GM19025 (cell line): Measurements from ENCODE around the gene SCT.
"Not testable (repeated sequence)": the region's sequence is repeated elsewhere in the genome, so short reads cannot be mapped to it uniquely, and the experiment has no call there.

ENCODE experiments used
- ATAC-seq: cut with Tn5 transposase; IDR thresholded peaks from one replicate; pipeline ENCODE4 v1.9.1; 2021; ENCODE audit warnings: mild to moderate bottlenecking, low read depth, moderate library complexity; ENCODE audit not compliant: unreplicated experiment

SCT gene

GRCh38 chr11:626475-627307 lies at the start of gene SCT:
Gene SCT, minus strand, starts transcription at chr11:627181. Its CDS starts 38 bp downstream, at chr11:627143.
- ATAC-seq: no peak

GRCh38 chr11:674406-674805 lies 47.4 kb upstream of the SCT start:
- no peak for ATAC-seq

GRCh38 chr11:673866-674265 lies 46.9 kb upstream of the SCT start:
- no peak for ATAC-seq

- ATAC-seq: no peak
Observed at GRCh38 chr11:665704-666281, 38.8 kb upstream of the SCT start.

DNA sequence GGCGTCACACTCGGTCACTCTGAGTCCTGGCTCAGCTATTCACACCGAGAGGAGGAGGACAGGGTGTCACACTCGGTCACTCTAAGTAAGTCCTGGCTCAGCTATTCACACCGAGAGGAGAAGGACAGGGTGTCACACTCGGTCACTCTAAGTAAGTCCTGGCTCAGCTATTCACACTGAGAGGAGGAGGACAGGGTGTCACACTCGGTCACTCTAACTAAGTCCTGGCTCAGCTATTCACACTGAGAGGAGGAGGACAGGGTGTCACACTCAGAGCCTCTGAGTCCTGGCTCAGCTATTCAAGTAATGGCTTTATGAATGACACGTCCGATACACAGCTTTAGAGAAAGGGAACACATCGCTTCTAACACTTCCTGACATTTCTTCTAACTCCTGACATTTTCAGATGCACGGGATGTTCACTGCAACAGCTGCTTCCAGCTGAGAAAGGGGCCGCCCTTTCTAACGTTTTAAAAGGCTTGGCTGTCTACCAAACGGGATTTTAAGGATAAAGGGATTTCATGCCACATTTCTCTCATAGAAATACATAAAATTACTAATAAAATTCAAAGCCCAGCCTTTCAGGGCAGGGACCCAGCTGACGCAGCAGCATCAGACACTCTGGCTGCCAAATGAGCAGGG lies 38.2 kb upstream of the SCT start:
- ATAC-seq: no peak

DNA sequence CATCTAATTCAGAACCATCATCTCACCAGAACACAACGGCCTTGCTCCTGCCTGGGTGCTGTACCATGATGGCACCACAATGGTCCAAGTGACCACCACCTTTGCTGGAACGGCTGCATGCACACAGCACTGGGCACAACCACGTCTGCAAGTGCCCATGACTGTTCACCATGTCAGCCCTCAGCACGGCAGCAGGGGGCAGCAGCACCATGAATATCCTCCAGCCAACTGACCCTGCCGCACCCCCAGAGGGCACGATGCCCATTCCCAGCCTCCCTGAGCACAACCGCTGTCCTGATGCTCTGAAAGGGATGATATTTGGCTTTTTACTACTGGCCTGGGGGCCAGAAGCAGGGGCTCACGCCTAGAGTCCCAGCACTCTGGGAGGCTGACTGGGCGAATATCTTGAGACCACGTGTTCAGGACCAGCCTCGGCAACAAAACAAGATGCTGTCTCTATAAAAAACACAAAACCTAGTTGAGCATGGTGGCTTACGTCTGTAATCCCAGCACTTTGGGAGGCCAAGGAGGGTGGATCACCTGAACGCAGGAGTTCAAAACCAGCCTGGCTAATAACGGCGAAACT lies 35.8 kb upstream of the SCT start:
- ATAC-seq: no peak

DNA sequence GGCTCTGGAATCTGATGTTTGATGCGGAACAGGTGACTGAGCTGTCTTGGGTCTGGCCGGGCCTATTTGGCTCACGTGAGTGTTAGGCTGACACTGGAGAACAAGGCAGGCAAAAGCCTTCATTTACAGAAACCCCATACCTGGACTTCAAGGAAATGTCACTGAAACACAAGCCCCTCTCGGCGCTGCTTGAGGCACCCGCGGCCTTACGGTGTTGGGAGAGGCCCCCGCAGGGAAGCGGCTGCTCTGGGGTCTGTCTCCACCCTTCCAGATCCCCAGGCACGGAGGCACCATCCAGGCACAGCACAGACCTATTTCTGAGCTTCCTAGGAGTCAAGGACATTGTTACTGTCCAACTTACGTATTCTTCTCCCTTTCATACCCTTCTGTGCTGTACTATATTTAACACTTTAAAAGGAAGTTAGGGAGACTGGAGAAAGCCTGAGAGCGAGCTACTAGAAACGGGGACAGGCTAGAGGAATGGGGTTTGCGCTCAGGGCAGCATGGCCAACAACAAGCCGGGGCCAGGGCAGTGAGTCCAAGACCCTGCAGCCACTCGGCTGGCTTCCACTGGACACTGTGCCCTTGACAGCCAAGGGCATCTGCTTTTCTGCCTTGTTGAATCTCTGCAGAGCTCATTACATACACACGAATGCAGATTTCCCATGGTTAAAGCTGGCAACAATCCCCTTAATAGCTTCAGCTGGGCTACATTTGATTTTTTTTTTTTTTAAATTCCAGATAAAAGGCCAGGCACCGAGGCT lies 33.9 kb upstream of the SCT start:
- no peak for ATAC-seq

DNA sequence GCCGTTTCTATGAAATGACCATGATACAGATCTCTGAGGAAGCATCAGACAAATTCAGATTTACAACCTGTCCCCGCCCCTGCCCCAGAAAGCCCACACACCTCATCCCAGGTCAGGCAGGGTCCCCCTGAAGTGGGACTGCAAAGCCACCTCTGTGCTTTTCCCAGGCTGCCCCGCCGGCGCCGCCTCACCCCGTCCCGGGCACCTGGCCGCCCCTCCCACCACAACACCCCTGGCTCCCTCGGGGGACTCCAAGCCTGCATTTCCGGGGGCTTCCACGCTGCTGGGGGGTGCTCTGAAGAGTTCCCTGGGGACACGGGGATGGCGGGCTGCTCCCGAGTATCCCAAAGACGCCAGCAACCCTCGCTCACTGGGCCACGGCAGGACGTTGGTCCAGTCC lies 33.3 kb upstream of the SCT start:
- no peak for ATAC-seq

- ATAC-seq: no peak
Observed at GRCh38 chr11:659532-660085, 32.6 kb upstream of the SCT start.

DNA sequence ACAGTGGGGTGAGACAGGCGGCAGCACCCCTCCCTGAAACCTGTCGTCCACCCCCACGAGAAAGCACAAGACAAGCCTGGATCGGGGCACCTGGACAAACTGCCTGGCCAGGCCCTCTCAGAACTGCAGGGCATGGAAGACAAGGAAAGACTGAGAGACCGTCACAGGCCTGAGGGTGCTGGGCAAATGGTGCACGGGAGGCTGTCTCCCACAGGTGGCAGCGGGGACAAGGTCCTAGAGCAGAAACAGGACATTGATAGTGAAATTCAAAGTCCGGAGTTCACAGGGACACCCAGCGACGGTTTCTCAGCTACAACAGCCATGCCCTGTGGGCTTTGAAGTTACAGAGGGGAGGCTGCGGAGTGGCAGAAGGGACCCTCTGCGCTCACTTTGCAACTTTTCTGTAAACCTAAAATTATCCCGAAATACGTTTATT lies 30.7 kb upstream of the SCT start:
- no peak for ATAC-seq

DNA sequence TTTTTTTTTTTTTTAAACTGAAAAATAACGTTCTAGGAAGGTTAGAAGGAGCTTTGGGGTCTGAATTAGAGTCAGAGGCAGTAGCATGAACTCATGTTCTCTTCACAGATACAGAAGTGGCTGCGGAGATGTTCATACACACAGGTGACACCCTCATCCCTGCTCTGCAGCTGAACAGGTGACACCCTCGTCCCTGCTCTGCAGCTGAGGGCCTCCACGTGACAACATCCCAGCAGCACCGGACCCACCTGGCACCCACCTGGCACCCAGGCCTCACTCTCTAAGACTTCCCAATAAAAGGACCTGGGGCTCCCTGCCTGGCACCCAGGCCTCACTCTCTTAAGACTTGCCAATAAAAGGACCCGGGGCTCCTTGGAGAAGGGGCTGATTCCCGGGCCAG lies 29.9 kb upstream of the SCT start:
- ATAC-seq: no peak

DNA sequence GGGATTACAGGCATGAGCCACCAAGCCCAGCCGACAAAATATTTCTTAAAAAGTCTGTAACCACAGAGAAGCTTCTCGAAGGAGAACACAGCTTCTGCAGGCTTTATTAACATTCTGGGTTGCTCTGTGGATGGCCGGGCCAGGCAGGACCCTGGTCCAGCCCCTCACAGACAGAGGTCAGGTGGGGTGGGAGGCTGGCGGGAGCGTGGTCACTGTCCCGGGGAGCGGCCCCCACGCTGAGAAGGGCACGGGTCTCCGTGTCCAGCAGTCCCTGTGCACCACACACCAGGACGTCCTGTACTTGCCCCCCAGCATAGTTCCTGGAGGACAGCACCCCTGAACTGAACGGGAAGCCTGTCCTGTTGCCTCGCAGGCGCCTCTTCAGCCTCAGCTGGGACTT lies 29.4 kb upstream of the SCT start:
- no peak for ATAC-seq

- no peak for ATAC-seq
Observed at GRCh38 chr11:655036-655726, 28.2 kb upstream of the SCT start.

- ATAC-seq: not testable (repeated sequence)
Observed at GRCh38 chr11:654444-654843, 27.5 kb upstream of the SCT start.

- ATAC-seq: no peak
Observed at GRCh38 chr11:653837-654236, 26.9 kb upstream of the SCT start.

DNA sequence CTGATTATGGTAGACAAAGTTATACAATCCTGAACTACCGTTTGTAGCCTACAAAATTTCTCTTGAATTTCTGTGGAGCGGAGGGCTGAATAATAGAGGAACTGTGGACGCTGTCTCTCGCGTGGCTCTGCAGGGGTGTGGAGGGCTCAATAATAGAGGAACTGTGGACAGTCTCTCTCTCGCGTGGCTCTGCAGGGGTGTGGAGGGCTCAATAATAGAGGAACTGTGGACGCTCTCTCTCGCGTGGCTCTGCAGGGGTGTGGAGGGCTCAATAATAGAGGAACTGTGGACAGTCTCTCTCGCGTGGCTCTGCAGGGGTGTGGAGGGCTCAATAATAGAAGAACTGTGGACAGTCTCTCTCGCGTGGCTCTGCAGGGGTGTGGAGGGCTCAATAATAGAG lies 26.2 kb upstream of the SCT start:
- ATAC-seq: not testable (repeated sequence)

- ATAC-seq: no peak
Observed at GRCh38 chr11:650482-650881, 23.5 kb upstream of the SCT start.

- ATAC-seq: not testable (repeated sequence)
Observed at GRCh38 chr11:647672-648158, 20.7 kb upstream of the SCT start.

GRCh38 chr11:646214-646613 lies 19.2 kb upstream of the SCT start:
- ATAC-seq: no peak

GRCh38 chr11:645536-645935 lies 18.6 kb upstream of the SCT start:
- no peak for ATAC-seq
